Uterus (tissue), 2 donors: ENCODE results near the gene EME2.

ENCODE experiments used
- POLR2A ChIP-seq, 2 donors: fragments of 450-650 bp; IDR thresholded peaks; one replicate each; pipeline ENCODE4 v1.6.1; 2016; ENCODE audit warnings: antibody characterized with exemption in 2 of 2, mild to moderate bottlenecking in 1 of 2, moderate library complexity in 1 of 2
- TF ChIP-seq, protein P1 (sequence below), 4 experiments: fragments of 200-600 bp in 2 of 4; fragments of 450-650 bp in 2 of 4; sonication (generic) in 2 of 4; IDR thresholded peaks; one replicate each; pipeline ENCODE4 v1.5.1; 2016 to 2019; ENCODE audit warnings: antibody characterized with exemption in 4 of 4, mild to moderate bottlenecking in 2 of 4, moderate library complexity in 1 of 4

DNA sequence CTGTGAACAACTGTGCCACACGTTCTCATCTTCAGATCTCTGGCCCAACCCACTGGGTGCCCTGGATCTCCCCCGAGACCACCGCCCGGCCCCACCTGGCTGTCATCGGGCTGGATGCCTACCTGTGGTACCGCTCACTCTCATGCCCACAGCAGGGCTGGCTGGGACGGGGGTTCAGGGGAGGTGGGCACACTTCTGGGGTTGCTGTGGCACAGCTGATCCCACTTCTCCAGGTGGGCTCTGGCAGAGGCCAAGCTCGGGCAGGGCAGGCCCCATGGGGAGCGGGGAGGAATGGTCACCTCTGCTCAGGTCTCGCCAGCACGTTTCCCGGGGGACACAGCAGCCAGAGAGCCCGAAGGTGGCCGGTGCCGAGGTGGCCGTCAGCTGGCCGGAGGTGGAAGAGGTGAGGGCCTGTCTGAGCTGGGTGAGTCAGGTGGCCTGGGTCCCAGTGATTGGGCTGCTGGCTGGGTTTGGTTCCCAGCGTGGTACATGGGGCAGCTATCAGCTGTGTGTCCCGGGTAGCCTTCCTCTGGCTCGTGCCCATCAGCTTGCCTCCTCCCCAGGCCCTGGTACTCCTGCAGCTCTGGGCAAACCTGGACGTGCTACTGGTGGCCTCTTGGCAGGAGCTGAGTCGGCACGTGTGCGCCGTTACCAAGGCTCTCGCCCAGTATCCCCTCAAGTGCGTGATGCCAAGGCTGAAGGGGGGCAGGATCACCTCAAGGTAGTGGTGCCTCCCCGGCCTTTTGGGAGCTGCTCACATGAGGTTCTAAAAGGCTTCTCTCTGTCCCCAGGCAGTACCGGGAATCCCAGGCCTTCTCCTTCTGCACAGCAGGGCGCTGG is 2.6 kb downstream of the EME2 start:
- no peak for TF ChIP-seq POLR2A (IDR thresholded peaks at IDR 0.05)
- TF ChIP-seq, protein P1, sequence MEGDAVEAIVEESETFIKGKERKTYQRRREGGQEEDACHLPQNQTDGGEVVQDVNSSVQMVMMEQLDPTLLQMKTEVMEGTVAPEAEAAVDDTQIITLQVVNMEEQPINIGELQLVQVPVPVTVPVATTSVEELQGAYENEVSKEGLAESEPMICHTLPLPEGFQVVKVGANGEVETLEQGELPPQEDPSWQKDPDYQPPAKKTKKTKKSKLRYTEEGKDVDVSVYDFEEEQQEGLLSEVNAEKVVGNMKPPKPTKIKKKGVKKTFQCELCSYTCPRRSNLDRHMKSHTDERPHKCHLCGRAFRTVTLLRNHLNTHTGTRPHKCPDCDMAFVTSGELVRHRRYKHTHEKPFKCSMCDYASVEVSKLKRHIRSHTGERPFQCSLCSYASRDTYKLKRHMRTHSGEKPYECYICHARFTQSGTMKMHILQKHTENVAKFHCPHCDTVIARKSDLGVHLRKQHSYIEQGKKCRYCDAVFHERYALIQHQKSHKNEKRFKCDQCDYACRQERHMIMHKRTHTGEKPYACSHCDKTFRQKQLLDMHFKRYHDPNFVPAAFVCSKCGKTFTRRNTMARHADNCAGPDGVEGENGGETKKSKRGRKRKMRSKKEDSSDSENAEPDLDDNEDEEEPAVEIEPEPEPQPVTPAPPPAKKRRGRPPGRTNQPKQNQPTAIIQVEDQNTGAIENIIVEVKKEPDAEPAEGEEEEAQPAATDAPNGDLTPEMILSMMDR (IDR thresholded peaks at IDR 0.05) = no peak
